Mesodermal cell (in vitro differentiated cells): ENCODE measurements around the gene SSH2.
"Not testable (repeated sequence)": the region's sequence is repeated elsewhere in the genome, so short reads cannot be mapped to it uniquely, and the experiment has no call there.

Experiments
- H3K27ac ChIP-seq: 2 replicates; pipeline ENCODE4 v1.7.0; 2013; ENCODE audit warnings: mild to moderate bottlenecking, low read depth, low read length, moderate library complexity; ENCODE audit not compliant: severe bottlenecking
- H3K36me3 ChIP-seq: 2 replicates; pipeline ENCODE4 v1.7.1; 2013; ENCODE audit warnings: mild to moderate bottlenecking, low read length, moderate library complexity; ENCODE audit not compliant: control insufficient read depth, insufficient read depth
- H3K4me1 ChIP-seq: one replicate; pipeline ENCODE4 v1.7.1; 2013; ENCODE audit warnings: mild to moderate bottlenecking, low read length; ENCODE audit not compliant: insufficient read depth, control insufficient read depth, poor library complexity, severe bottlenecking
- H3K4me3 ChIP-seq: 2 replicates; pipeline ENCODE4 v1.7.0; 2013; ENCODE audit warnings: low read length, control low read depth, mild to moderate bottlenecking; ENCODE audit not compliant: insufficient read depth, poor library complexity, severe bottlenecking; ENCODE audit errors: extremely low read depth
- H3K9me3 ChIP-seq: 2 replicates; pipeline ENCODE4 v1.7.1; 2013; ENCODE audit warnings: mild to moderate bottlenecking, low read length, moderate library complexity; ENCODE audit not compliant: control insufficient read depth
- WGBS, 2 experiments: methylation state at CpG; one replicate each; pipeline ENCODE4 v1.1.5; 2013; ENCODE audit warnings: missing lambda C conversion rate in 2 of 2; ENCODE audit not compliant: insufficient coverage in 2 of 2; 5-methylcytosine and 5-hydroxymethylcytosine counted together

SSH2 gene

GRCh38 chr17:29905879-29906167 lies 24.2 kb downstream of the SSH2 start:
- H3K4me1 ChIP-seq = no peaks in the 10 kb centered on the region
- 90 to 97% methylated on average over 3 of the region's 3 CpGs for WGBS, 2 experiments
- peaks cover 6% of the 10 kb centered on the region for H3K36me3 ChIP-seq
- no peak overlapping the region for H3K4me3 ChIP-seq
- no peak overlapping the region for H3K27ac ChIP-seq
- peaks cover 24% of the 10 kb centered on the region for H3K9me3 ChIP-seq

GRCh38 chr17:29905086-29905878 lies 24.7 kb downstream of the SSH2 start:
- Histone ChIP-seq H3K27ac (no peak overlapping the region), H3K4me1 (no peaks in the 10 kb centered on the region), H3K36me3 (peaks cover 6% of the 10 kb centered on the region), H3K9me3 (peaks cover 24% of the 10 kb centered on the region), H3K4me3 (no peak overlapping the region)
- WGBS, 2 experiments = 94 to 100% methylated on average over 1 to 2 of the region's 3 CpGs

GRCh38 chr17:29903471-29903870 lies 26.6 kb downstream of the SSH2 start:
- Histone ChIP-seq H3K27ac (no peak overlapping the region), H3K36me3 (peaks cover 6% of the 10 kb centered on the region), H3K9me3 (peaks cover 24% of the 10 kb centered on the region), H3K4me1 (no peaks in the 10 kb centered on the region), H3K4me3 (no peak overlapping the region)
- WGBS, 2 experiments = no CpG with 5 or more reads among the region's 2 CpGs

GRCh38 chr17:29897136-29897535 lies 32.9 kb downstream of the SSH2 start:
- not testable (repeated sequence) for H3K4me1 ChIP-seq, H3K36me3 ChIP-seq, H3K4me3 ChIP-seq, H3K27ac ChIP-seq, H3K9me3 ChIP-seq
- WGBS, 2 experiments = 80% methylated on average over 1 of the region's 4 CpGs; no CpG with 5 or more reads in 1 of the 2 experiments

- Histone ChIP-seq H3K36me3 (no peaks in the 10 kb centered on the region), H3K4me1 (no peaks in the 10 kb centered on the region), H3K27ac (no peak overlapping the region), H3K4me3 (no peak overlapping the region), H3K9me3 (peaks cover 4% of the 10 kb centered on the region)
These were observed 37.8 kb downstream of the SSH2 start for GRCh38 chr17:29892201-29892600.

- H3K4me3 ChIP-seq = no peak overlapping the region
- no peaks in the 10 kb centered on the region for H3K36me3 ChIP-seq
- H3K27ac ChIP-seq = no peak overlapping the region
- no CpG with 5 or more reads among the region's 1 CpG for WGBS, 2 experiments
- H3K4me1 ChIP-seq = no peaks in the 10 kb centered on the region
- H3K9me3 ChIP-seq = peaks cover 4% of the 10 kb centered on the region
These were observed 38.9 kb downstream of the SSH2 start for GRCh38 chr17:29891131-29891530.

- Histone ChIP-seq H3K4me3 (no peak overlapping the region), H3K27ac (no peak overlapping the region), H3K4me1 (peaks cover 7% of the 10 kb centered on the region), H3K36me3 (no peaks in the 10 kb centered on the region), H3K9me3 (no peaks in the 10 kb centered on the region)
- WGBS, 2 experiments = 96 to 100% methylated on average over 2 of the region's 3 CpGs
These were observed 44.9 kb downstream of the SSH2 start for GRCh38 chr17:29885031-29885640.

GRCh38 chr17:29883497-29883896 lies 46.5 kb downstream of the SSH2 start:
- Histone ChIP-seq H3K4me1 (peaks cover 7% of the 10 kb centered on the region), H3K4me3 (no peak overlapping the region), H3K27ac (no peak overlapping the region), H3K9me3 (no peaks in the 10 kb centered on the region), H3K36me3 (no peaks in the 10 kb centered on the region)

- Histone ChIP-seq H3K4me1 (peaks cover 7% of the 10 kb centered on the region), H3K27ac (no peak overlapping the region), H3K4me3 (no peak overlapping the region), H3K9me3 (no peaks in the 10 kb centered on the region), H3K36me3 (no peaks in the 10 kb centered on the region)
- WGBS, 2 experiments = 88 to 94% methylated on average over 2 to 3 of the region's 3 CpGs
These were observed 48.8 kb downstream of the SSH2 start for GRCh38 chr17:29881256-29881655.

- Histone ChIP-seq H3K9me3 (no peaks in the 10 kb centered on the region), H3K4me1 (peaks cover 4% of the 10 kb centered on the region), H3K4me3 (no peak overlapping the region), H3K27ac (no peak overlapping the region), H3K36me3 (no peaks in the 10 kb centered on the region)
- 89 to 93% methylated on average over 5 to 6 of the region's 6 CpGs for WGBS, 2 experiments
These were observed 50.0 kb downstream of the SSH2 start for GRCh38 chr17:29880031-29880430.

- Histone ChIP-seq H3K4me1 (no peaks in the 10 kb centered on the region), H3K27ac (no peak overlapping the region), H3K36me3 (no peaks in the 10 kb centered on the region), H3K9me3 (no peaks in the 10 kb centered on the region), H3K4me3 (no peak overlapping the region)
- WGBS, 2 experiments = 80% methylated on average over 1 of the region's 1 CpG; no CpG with 5 or more reads in 1 of the 2 experiments
These were observed 55.0 kb downstream of the SSH2 start for GRCh38 chr17:29874931-29875596.
